GM18508 (cell line): Measurements from ENCODE around the gene F3.

ENCODE experiments used
- ATAC-seq: cut with Tn5 transposase; IDR thresholded peaks from one replicate; pipeline ENCODE4 v1.9.1; 2021; ENCODE audit warnings: moderate number of reproducible peaks; ENCODE audit not compliant: insufficient read depth, unreplicated experiment

Gene F3

DNA sequence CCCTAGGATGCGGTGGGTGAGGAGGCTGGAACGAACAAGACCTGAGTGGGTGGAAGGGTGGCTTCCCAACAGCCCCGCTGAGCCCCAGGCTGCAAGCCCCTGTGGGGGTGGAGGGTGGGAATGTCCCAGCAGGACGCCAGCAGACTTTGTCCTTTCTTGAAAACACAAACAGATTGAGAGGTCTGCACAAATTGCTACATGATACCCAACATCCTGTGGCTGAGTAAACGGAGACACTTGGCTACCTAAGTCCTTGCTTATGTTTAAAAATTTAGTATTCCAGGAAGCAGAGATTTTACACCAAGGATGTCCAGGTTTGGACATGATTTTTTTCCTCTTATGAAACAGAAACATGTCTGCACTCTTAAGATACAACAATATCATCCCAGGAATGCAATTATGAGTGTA is 11.8 kb upstream of the F3 start:
- no peak for ATAC-seq

DNA sequence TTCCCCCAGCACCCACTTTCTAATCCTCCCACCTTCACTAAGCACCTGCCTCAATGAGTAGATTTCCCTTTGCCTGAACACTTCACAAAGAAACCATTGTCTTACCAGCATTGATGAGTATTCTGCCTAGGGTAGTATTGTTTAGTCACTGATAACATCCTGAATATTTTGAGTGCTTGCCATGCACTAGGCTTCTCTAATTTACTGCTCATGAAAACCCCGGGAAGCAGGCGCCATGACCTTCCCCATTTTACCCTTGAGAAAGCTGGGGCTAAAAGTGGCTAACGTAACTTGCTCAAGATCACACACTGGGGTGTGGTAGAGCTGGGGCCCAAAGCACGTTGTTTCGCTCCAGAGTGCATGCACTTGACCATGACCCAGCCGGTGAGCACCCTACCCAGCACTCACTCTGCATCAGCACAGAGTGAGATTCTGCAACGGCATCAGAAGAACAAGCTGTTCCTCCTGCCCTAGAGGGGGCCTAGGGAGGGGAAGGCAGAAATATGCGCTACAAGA is 10.6 kb upstream of the F3 start:
- no peak for ATAC-seq

DNA sequence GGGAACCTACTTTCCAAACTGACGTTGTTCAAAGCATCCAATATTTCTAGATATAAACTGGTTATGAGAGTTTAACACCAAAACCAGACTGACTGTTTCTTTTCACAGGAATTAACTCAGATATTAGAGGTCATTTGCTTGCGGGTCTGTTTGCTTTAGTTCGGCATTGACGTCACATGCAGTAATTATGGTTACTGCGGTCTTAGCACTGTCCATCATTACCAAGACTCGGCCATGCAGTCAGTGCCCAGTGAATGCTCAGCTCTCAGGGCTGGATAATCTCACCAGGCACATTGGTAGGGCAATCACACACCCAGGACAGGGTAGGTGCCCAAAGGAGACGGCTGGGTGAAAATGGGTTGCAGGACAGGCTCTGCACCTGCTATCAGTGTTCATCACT is 9.9 kb upstream of the F3 start:
- ATAC-seq = no peak

- ATAC-seq = no peak
These were observed 9.3 kb upstream of the F3 start for GRCh38 chr1:94550800-94551241.

DNA sequence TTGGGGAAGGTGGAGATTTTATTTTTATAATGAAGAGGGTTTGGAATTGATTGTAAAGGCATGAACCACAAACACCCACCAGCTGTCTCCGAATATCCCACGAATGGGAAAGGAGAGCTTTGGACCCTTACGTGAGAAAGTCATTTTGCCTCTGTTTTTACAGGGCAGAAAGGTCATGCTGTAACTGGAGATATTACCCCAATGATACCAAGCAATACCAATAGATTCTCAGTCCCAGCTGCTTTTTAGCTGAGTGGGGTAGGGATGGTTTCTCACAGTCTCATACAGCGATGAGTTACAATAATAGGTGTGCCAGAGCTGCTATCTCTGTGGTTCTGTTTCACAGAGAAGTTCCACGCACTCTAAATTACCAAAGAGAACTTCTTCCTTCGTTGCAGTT is 8.8 kb upstream of the F3 start:
- ATAC-seq = no peak

DNA sequence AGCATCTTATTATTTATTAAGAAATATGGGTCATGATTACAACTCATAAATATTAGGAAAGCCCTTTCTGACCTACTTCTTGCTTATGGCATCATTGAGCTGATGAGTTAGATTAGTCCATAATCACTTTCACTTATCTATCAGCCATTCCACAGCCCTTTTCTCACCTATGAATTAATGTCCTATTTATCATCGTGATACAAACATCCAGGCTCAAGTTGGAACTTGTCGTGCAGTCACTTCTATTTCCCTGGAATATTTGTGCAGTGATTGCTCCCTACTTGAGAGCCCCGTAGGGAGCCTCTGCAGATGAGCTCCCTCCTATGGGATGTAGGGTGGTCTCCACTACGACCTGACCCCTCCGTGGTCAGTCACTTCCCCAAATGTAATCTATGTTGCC is 8.1 kb upstream of the F3 start:
- ATAC-seq = no peak

DNA sequence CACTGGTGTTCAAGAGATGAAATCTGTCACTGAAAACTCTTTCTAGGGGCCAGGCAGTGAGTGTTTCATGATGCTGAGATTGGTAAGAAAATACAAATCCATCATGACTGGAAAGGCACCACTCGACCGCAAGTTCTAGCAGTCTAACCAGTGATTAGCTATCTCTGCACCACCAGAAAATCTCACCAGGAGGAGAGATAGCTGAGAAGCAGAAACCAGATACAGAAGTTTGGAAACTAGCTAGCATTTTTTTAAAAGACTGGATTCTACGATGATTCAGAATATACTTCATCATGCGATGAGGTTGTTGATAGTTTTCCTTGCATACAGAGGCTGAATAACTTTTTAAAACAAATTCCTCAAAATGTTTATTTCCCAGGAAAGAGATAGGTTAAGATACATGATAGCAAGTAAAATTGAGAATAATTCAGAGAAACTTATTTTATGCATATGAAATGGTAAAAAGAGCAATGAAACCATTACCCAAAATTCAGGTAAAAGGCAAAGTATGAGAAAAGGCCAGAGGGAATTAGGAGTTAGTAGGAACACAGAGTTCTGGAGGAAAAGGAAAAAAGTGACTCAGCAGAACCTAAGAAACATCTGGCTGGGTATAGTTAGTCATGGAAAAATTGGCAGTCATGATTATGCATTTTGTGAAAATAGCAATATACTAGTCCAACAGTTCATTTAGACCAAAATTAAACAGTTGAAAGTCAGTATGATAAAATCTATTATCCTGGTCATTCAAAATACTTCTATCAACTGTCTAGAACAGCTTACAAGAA is 3.3 kb upstream of the F3 start:
- ATAC-seq = no peak

DNA sequence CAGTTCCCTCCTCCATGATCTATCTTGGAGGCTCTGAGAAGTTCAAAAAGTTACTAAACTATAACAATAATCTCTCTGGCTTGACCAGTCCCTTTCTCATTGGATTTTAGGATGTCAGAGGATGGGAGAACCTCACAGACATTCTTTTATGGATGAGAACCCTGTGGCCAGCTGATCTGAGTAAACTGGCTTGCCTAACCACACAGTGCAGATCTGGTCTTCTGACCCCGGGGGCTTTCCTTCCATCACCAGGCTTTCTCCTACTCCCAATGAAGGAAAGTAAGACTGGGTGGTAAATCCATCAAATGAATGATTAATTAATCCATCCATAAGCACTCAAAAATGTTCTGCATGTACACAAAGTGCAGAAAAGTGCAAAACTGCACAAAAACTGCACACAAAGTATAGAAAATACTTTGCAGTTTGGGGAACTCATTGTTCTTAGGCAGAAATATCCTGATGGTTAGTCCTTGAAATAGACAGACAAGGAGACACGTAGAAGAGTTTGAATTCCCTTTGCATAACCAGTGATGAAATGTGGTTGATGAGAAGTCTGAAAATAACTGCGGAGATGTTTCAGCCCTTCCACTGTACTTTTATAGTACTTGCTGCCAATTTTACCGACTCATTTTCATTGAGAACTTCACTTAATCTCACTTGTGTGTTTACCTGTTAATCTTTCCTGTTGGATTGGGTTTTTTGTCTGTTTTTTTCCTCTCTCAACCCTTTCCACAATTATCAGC is 2.5 kb upstream of the F3 start:
- no peak for ATAC-seq

DNA sequence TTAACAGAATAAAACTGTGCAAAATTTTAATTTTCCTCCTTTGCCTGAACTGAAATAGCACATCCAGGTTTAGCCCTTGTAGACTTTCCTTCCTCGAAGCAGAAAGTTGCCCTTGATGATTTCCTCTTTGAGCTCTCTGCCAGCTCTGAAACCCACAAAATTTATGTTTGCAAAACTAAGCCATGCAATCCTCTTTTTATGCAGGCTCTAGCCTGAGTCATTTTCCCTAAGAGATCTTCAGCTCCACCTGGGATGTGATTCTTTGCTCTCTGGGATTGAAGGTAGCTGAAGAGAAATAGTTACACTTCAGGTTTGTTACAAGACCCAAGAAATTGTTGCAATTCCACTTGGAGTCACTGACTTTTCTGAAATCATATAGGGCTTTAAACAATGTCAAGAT is 1.4 kb upstream of the F3 start:
- no peak for ATAC-seq

GRCh38 chr1:94542088-94542870 is 720 bp upstream of the F3 start:
- no peak for ATAC-seq

- ATAC-seq = no peak
These were observed 916 bp downstream of the F3 start for GRCh38 chr1:94540440-94541245.

- no peak for ATAC-seq
These were observed 2.1 kb downstream of the F3 start for GRCh38 chr1:94539496-94539895.

GRCh38 chr1:94538243-94538827 is 3.2 kb downstream of the F3 start:
- no peak for ATAC-seq

DNA sequence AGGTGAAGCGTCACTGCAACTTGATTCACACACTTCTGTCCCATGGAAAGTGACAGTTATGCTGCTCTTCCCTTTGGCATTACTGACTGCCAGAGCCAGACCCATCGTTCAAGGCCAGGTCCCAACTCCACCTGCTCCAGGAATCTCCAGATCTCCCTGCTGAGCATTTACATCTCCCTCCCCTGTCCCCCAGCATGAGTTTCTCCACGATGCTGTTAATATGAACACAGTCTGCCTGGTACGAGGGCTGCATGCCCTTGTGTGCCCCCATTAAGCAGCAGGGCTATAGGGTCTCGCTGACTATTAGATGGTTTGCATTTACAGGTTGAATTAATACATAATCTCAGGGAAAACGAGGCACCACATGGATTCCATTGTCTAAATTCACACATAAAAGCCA is 4.3 kb downstream of the F3 start:
- ATAC-seq = no peak

- no peak for ATAC-seq
These were observed 5.7 kb downstream of the F3 start for GRCh38 chr1:94535879-94536278.

GRCh38 chr1:94535095-94535494 is 6.5 kb downstream of the F3 start:
- no peak for ATAC-seq

- no peak for ATAC-seq
These were observed 9.5 kb downstream of the F3 start for GRCh38 chr1:94532077-94532476.

DNA sequence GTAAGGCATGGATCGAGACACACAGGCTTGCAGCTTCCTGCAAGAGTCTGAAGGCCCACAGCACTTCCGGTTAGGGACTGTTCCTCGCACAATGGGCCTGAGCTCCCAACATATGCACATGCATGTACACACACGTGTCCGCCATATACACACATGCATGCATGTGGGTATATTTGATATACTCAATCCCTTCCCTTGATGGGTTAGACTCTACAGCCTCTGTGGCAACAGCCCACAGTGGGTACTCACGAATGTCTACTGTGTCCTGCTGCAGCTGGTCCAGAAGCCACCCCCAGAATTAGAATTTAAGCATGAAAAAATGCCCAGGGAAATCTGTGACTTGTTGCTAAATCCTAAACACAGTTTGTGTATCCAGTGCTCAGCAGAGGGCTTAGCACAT is 9.9 kb downstream of the F3 start:
- no peak for ATAC-seq

DNA sequence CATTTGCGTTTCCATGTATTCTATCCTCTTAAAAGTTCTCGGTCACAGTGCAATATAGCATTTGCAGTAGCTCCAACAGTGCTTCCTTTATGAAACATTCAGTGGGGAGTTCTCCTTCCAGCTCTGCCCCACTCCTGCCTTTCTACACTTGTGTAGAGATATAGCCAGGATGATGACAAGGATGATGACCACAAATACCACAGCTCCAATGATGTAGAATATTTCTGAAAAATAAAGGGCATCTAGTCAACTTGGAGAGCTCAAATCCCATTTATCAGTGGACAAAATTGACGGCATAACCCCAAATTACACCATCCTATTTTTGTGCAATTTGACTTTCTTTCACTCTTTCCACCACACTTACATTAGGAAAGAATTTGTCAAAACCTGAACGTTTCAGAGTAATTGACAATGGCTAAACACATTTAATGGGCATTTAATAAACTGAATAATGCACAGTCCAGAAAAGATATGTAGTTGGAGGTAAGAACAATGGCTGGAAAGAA is 11.1 kb downstream of the F3 start:
- no peak for ATAC-seq

- no peak for ATAC-seq
These were observed 12.1 kb downstream of the F3 start for GRCh38 chr1:94529416-94529815.
